Endothelial cell of hepatic sinusoid (primary cell): ENCODE data around the gene PDLIM4.

Experiments used
- in situ Hi-C: cut with HindIII; loops from 2 replicates; pipeline ENCODE4 v1.10.0; 2017; ENCODE audit warnings: low sequenced_read_pairs

Gene PDLIM4

DNA sequence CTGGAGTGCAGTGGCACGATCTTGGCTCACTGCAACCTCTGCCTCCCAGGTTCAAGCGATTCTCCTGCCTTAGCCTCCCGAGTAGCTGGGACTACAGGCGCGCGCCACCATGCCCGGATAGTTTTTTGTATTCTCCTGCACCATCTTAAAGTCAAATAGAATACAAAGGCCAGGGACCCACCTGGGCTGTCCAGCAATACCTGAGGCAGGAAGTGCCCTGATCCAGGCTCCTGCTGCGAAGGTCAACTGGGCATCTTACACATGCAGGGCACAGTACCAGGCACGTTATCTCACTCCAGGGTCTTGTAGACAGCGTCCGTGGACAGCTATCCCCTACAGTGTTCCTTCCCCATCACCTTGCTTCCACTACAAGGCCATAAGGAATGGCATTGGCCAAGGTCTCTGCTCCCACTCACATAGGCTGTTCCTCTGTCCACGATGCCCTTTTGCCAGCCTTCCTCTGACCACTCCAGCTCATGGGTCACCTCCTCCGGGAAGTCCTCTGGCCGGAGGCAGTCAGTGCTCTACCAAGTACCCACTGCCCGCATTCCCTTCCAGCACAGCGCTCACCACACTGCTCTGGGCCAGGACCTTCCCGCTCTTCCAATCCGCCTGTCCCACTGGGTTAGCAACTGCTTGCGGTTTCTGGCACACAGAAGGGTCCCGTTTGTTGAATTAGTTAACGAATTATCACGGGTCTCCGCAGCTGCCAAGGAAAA lies 30.8 kb upstream of the PDLIM4 start:
- in situ Hi-C loops: loop anchor here (5.0 kb wide), 1 partner anchor 36 kb away; no protein-coding TSS in a partner anchor

DNA sequence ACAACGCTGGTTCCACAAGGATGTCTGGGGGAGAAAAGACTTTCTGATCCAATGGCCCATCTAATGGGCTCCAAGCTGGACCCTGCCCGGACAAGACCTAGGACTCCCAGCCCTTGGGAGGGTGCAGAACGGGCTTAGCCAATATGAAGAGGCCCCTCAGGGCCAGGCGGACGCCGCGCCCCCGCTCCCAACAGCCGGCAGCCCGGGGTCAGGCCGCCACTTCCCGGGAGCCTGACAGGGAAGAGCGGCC lies 30.3 kb upstream of the PDLIM4 start:
- in situ Hi-C loops: loop anchor here (5.0 kb wide), 1 partner anchor 35 kb away; no protein-coding TSS in a partner anchor

DNA sequence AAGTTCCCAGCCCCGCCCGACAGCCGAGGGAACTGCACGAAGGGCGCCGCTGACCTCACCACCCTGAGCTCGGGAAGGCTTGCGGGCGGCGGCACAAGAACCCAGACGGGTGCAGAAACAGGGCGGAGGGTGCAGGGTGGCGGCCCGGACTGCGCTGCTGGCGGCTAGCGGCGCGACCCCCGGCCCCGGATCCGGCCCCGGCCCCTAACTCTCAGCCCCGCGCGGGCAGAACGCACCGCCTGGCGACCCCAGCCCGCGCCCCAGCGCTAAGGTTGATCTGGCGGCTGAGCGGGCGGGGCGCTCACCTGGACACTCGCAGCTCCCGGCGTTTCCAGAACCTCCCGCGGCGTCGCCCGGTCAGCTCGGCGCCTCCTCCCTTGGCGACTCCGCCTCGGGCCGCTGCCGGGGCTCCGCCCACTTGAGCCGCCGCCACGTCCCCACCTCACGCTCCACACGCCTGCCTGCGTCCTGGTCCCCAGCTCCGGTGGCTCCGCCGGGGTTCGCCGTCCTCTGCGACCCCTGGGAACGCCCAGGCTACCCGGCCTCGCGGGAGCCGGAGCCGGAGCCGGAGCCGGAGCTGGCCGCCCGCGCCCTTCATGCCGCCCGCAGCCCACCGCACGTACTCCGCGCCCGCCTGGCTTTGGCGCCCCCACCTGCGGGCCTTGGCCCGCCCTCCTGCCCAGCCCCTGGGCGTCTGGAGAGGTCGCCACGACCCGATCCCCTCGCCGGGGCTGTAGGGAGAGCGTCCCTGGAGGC lies 29.8 kb upstream of the PDLIM4 start, which contains the start of gene P4HA2:
TSS of gene P4HA2 (minus strand) at position 369 of the 756 bp plus-strand sequence. CDS start 9,227 bp downstream, outside the sequence.
- in situ Hi-C loops: loop anchor here (5.0 kb wide), 1 partner anchor 35 kb away; no protein-coding TSS in a partner anchor

- in situ Hi-C loops: loop anchor here (5.0 kb wide), 1 partner anchor 34 kb away; no protein-coding TSS in a partner anchor
These were observed 29.1 kb upstream of the PDLIM4 start for GRCh38 chr5:132228241-132229035.

DNA sequence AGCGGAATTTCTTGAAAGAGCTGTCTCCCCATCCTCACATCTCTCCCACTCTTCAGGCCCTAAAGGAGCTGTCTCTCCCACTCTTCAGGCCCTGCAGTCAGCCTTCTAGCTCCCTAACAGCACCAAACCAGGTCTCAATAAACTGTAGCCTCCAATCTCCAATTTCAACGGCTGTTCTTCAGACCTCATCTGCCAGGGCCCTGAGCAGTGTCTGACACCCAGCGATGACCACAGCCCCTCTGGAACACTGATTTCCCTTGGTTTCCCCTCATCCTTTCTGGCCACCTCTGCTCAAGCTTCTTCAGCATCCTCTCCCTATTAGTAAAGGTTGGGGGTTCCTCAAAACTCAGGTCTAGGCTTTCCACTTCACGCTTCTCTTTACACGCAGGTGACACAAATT lies 28.3 kb upstream of the PDLIM4 start:
- in situ Hi-C loops: loop anchor here (5.0 kb wide), 1 partner anchor 33 kb away; no protein-coding TSS in a partner anchor

DNA sequence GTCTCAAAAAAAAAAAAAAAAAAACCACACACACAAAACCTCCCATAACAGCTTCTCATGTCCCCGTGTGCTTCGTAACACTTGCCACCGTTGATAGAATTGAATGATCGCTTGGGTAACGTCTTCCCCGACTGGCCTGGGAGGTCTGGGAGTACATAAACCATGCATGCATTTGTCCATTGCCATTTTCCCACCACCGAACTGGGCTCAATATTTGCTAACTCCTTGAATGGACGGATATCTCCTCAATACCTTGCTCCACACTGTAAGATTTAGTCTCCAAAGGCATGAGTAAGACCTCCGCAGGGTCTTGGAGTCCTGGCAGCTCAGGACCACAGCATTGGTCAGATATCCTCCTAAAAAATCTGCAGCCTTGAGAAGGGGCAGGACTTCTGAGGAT lies 26.6 kb upstream of the PDLIM4 start:
- in situ Hi-C loops: no loop called here

DNA sequence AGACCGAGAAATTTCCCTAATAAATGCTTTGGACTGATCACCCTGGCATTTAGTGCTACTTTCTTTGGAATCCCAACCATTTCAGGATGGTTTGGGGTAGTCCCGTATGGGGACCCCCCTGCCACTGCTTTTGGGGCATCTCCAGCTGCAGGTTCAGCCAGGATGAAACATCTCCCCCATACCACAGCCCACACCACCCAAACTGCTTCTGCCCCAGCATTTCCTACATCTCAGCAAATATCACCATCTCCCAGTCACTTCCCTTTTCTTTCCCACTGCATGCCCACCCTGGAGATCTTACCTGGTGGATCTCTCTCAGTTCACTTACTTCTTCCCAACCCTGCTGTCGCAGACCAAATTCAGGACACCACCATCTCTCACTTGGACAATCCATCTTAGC lies 25.0 kb upstream of the PDLIM4 start:
- in situ Hi-C loops: no loop called here

DNA sequence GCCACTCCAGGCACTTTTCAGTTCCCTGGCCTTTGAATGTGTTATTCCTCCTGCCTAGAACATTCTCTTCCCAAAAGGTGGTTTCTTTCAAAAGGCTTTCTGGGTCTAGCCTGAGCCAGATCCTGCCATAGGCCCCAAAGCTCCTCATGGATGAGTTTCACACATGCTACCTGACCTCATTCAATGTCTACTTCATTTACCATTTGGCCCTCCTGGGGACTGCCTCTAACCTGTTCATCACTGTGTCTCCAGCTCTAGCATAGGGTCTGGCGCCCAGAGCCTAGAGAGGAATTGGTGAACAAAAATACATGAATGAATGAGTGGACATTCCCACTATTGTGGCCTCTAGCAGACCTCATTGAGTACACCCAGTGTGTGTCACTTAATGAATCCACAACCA lies 24.4 kb upstream of the PDLIM4 start:
- in situ Hi-C loops: no loop called here

- in situ Hi-C loops: no loop called here
These were observed 23.4 kb upstream of the PDLIM4 start for GRCh38 chr5:132233811-132234683.

- in situ Hi-C loops: no loop called here
These were observed 22.8 kb upstream of the PDLIM4 start for GRCh38 chr5:132234684-132235062.

DNA sequence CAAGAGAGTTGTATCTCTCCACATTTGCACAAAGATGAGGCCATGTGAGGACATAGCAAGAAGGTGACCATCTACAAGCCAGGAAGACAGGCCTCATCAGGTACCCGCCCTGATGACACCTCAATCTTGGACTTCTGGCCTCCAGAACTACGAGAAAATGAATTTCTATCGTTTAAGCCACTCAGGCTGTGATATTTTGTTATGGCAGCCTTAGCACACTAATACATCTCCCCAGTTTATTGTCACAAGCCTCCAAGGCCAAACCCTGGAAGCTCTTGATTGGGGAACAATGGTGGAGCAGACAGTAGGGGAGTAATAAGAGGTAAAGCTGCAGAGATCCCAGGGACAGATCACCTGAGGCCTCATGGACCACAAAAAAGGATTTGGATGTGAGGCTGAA lies 22.2 kb upstream of the PDLIM4 start:
- in situ Hi-C loops: no loop called here

- in situ Hi-C loops: no loop called here
These were observed 20.4 kb upstream of the PDLIM4 start for GRCh38 chr5:132237141-132237540.

DNA sequence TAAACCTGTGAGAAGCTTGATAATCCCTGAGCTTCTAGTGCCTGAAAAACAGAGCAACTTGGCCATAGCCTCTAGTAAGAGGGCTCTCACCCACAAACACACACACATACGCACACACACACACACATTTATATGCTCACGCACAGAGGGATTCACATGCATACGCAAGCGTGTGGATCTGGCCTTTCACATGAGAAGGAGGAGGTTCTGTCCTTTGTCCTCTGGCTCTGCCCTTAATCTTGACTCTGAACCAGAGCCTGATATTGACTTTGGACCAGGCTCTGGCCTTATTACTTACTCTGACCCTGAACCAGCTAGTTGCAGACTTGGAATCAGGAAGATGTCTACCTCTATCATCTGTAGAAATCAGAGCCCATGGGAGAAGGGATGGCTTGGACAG lies 19.8 kb upstream of the PDLIM4 start:
- in situ Hi-C loops: no loop called here

DNA sequence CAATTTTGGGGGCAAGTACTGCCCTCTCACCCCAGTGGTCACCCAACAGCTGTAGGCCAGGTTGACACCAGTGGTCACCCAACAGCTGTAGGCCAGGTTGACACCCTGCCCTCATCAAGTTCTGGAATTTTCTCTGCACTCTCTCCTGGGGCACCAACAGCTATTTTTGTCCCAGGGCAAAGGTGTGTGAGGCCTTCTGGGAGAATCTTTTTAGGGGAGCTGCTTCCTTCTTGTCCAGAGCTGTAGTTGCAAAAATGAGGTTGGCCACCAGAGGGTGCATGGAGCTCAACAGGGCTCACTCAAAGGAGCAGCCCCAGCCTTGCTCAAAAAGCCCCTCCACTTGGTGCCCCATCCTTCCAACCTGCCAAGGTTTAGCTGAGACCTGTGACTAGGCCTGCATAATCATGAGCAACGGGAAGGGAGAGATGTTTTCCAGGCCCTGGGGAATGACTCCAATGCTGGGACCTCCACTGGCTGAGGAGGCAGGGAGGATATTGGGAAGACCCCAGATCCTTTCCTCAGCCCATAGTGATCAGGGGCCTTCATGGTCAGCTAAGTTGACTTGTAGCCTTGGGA lies 19.2 kb upstream of the PDLIM4 start:
- in situ Hi-C loops: no loop called here

- in situ Hi-C loops: no loop called here
These were observed 18.5 kb upstream of the PDLIM4 start for GRCh38 chr5:132238901-132239500.

GRCh38 chr5:132239776-132240175 lies 17.7 kb upstream of the PDLIM4 start:
- in situ Hi-C loops: no loop called here

- in situ Hi-C loops: no loop called here
These were observed 14.0 kb upstream of the PDLIM4 start for GRCh38 chr5:132243366-132243977.

- in situ Hi-C loops: no loop called here
These were observed 11.9 kb upstream of the PDLIM4 start for GRCh38 chr5:132245593-132245992.

- in situ Hi-C loops: no loop called here
These were observed 10.7 kb upstream of the PDLIM4 start for GRCh38 chr5:132246806-132247205.
